IPS-NIHi7 (cell line): ENCODE measurements around the gene SMARCC2.

Source experiments
- DNase-seq: peaks from one replicate; pipeline ENCODE4 v3.0.0; 2012; ENCODE audit warnings: mixed read lengths; ENCODE audit errors: extremely low spot score

SMARCC2 gene

GRCh38 chr12:56189099-56189917 is at the start of gene SMARCC2:
Gene SMARCC2 (minus strand): TSS chr12:56189483. CDS start chr12:56189461, 22 bp downstream.
- peak; percentile 90 for DNase-seq

- no peak for DNase-seq
Measured at GRCh38 chr12:56237552-56237951, 48.3 kb upstream of the SMARCC2 start.

GRCh38 chr12:56236985-56237384 is 47.7 kb upstream of the SMARCC2 start:
- DNase-seq = no peak

GRCh38 chr12:56236091-56236490 is 46.8 kb upstream of the SMARCC2 start:
- no peak for DNase-seq

- no peak for DNase-seq
Measured at GRCh38 chr12:56234746-56235436, 45.6 kb upstream of the SMARCC2 start.

GRCh38 chr12:56231184-56231582 is 41.9 kb upstream of the SMARCC2 start:
- DNase-seq = no peak

GRCh38 chr12:56230432-56231183 is 41.3 kb upstream of the SMARCC2 start:
- no peak for DNase-seq

- DNase-seq = no peak
Measured at GRCh38 chr12:56229916-56230431, 40.7 kb upstream of the SMARCC2 start, which contains the start of gene SLC39A5. Gene SLC39A5 (plus strand): TSS chr12:56230051. CDS start chr12:56231275, 1,224 bp downstream.

- DNase-seq = no peak
Measured at GRCh38 chr12:56229082-56229481, 39.8 kb upstream of the SMARCC2 start.

GRCh38 chr12:56224954-56225353 is 35.7 kb upstream of the SMARCC2 start:
- DNase-seq = no peak

- peak; percentile 100 for DNase-seq
Measured at GRCh38 chr12:56224102-56224701, 34.9 kb upstream of the SMARCC2 start, which contains the start of gene NABP2. Gene NABP2 (plus strand): TSS chr12:56224342. CDS start chr12:56224857, 515 bp downstream.

GRCh38 chr12:56223571-56224101 is 34.4 kb upstream of the SMARCC2 start:
- no peak for DNase-seq

- no peak for DNase-seq
Measured at GRCh38 chr12:56222531-56222895, 33.2 kb upstream of the SMARCC2 start.

GRCh38 chr12:56221757-56222530 is 32.7 kb upstream of the SMARCC2 start, which contains the start of gene RNF41:
Gene RNF41 (minus strand): TSS chr12:56221922. CDS start chr12:56214047, 7,875 bp downstream.
- DNase-seq = peak; percentile 97

- peak; percentile 76 for DNase-seq
Measured at GRCh38 chr12:56221232-56221756, 32.0 kb upstream of the SMARCC2 start.

- DNase-seq = no peak
Measured at GRCh38 chr12:56220611-56221231, 31.4 kb upstream of the SMARCC2 start.

GRCh38 chr12:56219840-56220239 is 30.6 kb upstream of the SMARCC2 start:
- DNase-seq = no peak

- no peak for DNase-seq
Measured at GRCh38 chr12:56216461-56216860, 27.2 kb upstream of the SMARCC2 start.

GRCh38 chr12:56213878-56214277 is 24.6 kb upstream of the SMARCC2 start:
- no peak for DNase-seq

GRCh38 chr12:56212361-56212760 is 23.1 kb upstream of the SMARCC2 start:
- DNase-seq = no peak
